ENCODE measurements around the gene RAB24. TPM values are rescaled to one million over a fixed set of nuclear protein-coding genes. Genes with fewer than 3 reads are reported as not detected.

RAB24 gene
- 20.0 to 40.1 TPM (median 22.4 TPM) in 3 replicates for polyA plus RNA-seq
- polyA plus RNA-seq (2011; ENCODE audit: low read depth): 20.6 TPM
- 10.6 and 16.5 TPM in 2 replicates for polyA plus RNA-seq (2011; cell fraction: cytosol; rRNA removed)
- polyA plus RNA-seq (2011; cell fraction: nucleus; rRNA removed): 68.5 and 68.8 TPM in 2 replicates
- 15.0 and 31.1 TPM in 2 replicates for polyA plus RNA-seq (2012; ENCODE audit: low replicate concordance)
- 2.8 to 7.8 TPM (median 5.0 TPM) in 3 replicates for polyA minus RNA-seq
- 8.8 TPM for polyA minus RNA-seq (2011; cell fraction: cytosol; rRNA and poly(A)+ RNA removed)
- polyA minus RNA-seq (2011; cell fraction: nucleus; rRNA and poly(A)+ RNA removed): 8.5 and 11.3 TPM in 2 replicates

DNA sequence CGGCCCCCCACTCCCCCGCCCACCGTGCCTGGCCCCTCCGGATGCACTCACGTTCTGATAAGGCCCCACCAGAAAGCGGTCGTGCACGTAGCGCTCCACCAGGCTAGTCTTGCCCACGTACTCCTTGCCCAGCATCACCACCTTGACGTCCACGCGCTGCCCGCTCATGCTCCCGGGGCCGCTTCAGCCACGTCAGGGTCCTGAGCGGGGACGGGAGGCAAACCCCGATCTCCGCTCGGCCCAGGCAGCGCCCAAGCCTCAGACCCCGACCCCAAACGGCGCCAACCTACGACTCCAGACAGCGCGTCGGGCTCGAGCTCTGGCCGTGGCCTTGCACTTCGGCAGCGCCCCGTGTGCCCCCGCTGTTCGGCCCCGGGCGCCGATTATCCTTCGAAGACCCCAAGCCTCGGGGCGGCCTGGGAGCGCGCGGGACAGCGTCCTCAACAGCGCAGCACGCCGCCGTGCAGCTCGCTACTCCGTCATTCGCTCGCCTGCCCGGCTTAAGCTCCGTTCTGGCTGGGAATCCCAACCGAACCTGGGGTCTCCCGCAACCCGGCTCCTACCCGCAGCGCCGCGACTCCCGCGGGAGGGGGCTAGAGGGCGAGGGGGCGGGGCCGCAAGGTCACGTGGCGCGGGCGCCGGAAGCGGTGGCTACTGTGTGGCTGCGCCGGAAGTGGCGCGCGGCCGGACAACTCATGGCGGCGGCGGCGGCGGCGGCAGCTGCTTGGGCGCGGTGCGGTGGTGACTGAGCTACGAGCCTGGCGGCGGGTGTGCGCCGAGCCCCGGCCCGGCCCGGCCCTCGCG lies at the start of gene RAB24, which contains the start of gene PRELID1:
RAB24 (minus strand) TSS at position 599 of the 804 bp plus-strand sequence; CDS start at position 168, 431 bp downstream.
PRELID1 (plus strand) TSS at position 679 of the 804 bp plus-strand sequence. CDS start 187 bp downstream, outside the sequence.
- DNase-seq (ENCODE audit: low read depth, low spot score) (no peak), FAIRE-seq (no peak)
- no peaks in the 10 kb centered on the region for H3K27me3 ChIP-seq (ENCODE audit: control insufficient read depth, extremely low read depth, insufficient read depth, low read length)
- peaks cover 10% of the 10 kb centered on the region for H3K9me1 ChIP-seq (ENCODE audit: control insufficient read depth, extremely low read depth, insufficient read depth, low read length)
- dilution Hi-C loops (cut with MboI; ENCODE audit: extremely low pct_ligation_motif_present, low sequenced_read_pairs): no loop called here
- H3K4me1 ChIP-seq (ENCODE audit: control insufficient read depth, extremely low read depth, insufficient read depth, low read length): peaks cover 48% of the 10 kb centered on the region
- peaks cover 10% of the 10 kb centered on the region for H4K20me1 ChIP-seq (ENCODE audit: control insufficient read depth, extremely low read depth, insufficient read depth, low read length)
- no peaks in the 10 kb centered on the region for H3K9me3 ChIP-seq (ENCODE audit: control insufficient read depth, low read depth, low read length)
- H3K36me3 ChIP-seq (ENCODE audit: control insufficient read depth in 2 of 2, extremely low read depth in 1 of 2, insufficient read depth in 2 of 2, low read length in 2 of 2): peaks cover 5 to 27% of the 10 kb centered on the region in 2 experiments
- TF ChIP-seq, protein P1, sequence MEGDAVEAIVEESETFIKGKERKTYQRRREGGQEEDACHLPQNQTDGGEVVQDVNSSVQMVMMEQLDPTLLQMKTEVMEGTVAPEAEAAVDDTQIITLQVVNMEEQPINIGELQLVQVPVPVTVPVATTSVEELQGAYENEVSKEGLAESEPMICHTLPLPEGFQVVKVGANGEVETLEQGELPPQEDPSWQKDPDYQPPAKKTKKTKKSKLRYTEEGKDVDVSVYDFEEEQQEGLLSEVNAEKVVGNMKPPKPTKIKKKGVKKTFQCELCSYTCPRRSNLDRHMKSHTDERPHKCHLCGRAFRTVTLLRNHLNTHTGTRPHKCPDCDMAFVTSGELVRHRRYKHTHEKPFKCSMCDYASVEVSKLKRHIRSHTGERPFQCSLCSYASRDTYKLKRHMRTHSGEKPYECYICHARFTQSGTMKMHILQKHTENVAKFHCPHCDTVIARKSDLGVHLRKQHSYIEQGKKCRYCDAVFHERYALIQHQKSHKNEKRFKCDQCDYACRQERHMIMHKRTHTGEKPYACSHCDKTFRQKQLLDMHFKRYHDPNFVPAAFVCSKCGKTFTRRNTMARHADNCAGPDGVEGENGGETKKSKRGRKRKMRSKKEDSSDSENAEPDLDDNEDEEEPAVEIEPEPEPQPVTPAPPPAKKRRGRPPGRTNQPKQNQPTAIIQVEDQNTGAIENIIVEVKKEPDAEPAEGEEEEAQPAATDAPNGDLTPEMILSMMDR (optimal IDR thresholded peaks at IDR 0.05 in 1 of 3, IDR thresholded peaks at IDR 0.05 in 1 of 3, conservative IDR thresholded peaks at IDR 0.05 in 1 of 3; ENCODE audit: extremely low read depth in 1 of 3, insufficient read depth in 2 of 3, low read length in 3 of 3): peak; percentile 13 to 50 (median 45)
- TF ChIP-seq EZH2 (IDR thresholded peaks at IDR 0.05; ENCODE audit: low read length): no peak
- peak within 1 kb of the TSS; percentile 84 to 87 (median 85) for H3K4me3 ChIP-seq (ENCODE audit: control insufficient read depth in 2 of 3, extremely low read depth in 1 of 3, insufficient read depth in 2 of 3, low read depth in 1 of 3, low read length in 3 of 3)
- H3K27ac ChIP-seq (ENCODE audit: control insufficient read depth, insufficient read depth, low read length): peak within 1 kb of the TSS; percentile 86
- peak within 1 kb of the TSS; percentile 98 for H3K9ac ChIP-seq (ENCODE audit: control insufficient read depth, extremely low read depth, insufficient read depth, low read length)
- H2AFZ ChIP-seq (ENCODE audit: control insufficient read depth, low read length): peak within 1 kb of the TSS; percentile 64
- peak within 1 kb of the TSS; percentile 79 for H3K4me2 ChIP-seq (ENCODE audit: control insufficient read depth, extremely low read depth, insufficient read depth, low read depth, low read length)
- H3K79me2 ChIP-seq (ENCODE audit: control insufficient read depth, insufficient read depth, low read length): peaks cover 21% of the 10 kb centered on the region

DNA sequence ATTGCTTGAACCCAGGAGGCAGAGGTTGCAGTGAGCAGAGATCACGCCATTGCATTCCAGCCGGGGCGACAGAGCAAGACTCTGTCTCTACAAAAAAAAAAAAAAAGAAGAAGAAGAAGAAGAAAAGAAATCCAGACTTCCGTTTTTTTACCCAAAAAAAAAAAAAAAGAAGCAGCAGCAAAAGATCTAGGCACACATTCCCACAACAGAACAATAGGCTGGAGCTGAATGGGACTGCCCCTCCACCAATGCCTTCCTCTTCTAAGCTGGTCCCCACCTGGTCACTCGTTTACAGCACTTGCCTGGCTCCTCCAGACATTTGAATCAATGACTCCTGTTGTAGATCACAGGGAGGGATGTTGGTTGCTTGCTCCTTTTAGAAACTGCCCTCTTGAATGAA lies 49.6 kb upstream of the RAB24 start:
- no peak for TF ChIP-seq EZH2 (IDR thresholded peaks at IDR 0.05; ENCODE audit: low read length)
- TF ChIP-seq, protein P1 (optimal IDR thresholded peaks at IDR 0.05 in 1 of 3, IDR thresholded peaks at IDR 0.05 in 1 of 3, conservative IDR thresholded peaks at IDR 0.05 in 1 of 3; ENCODE audit: extremely low read depth in 1 of 3, insufficient read depth in 2 of 3, low read length in 3 of 3): no peak
- no peak for DNase-seq (ENCODE audit: low read depth, low spot score)
- Histone ChIP-seq H2AFZ (ENCODE audit: control insufficient read depth, low read length) (no peak overlapping the region), H3K27ac (ENCODE audit: control insufficient read depth, insufficient read depth, low read length) (no peak overlapping the region), H3K4me1 (ENCODE audit: control insufficient read depth, extremely low read depth, insufficient read depth, low read length) (peaks cover 38% of the 10 kb centered on the region), H3K36me3 (ENCODE audit: control insufficient read depth in 2 of 2, extremely low read depth in 1 of 2, insufficient read depth in 2 of 2, low read length in 2 of 2) (peaks cover 4 to 14% of the 10 kb centered on the region in 2 experiments), H3K79me2 (ENCODE audit: control insufficient read depth, insufficient read depth, low read length) (peaks cover 32% of the 10 kb centered on the region), H3K4me2 (ENCODE audit: control insufficient read depth, extremely low read depth, insufficient read depth, low read depth, low read length) (no peak overlapping the region), H3K4me3 (ENCODE audit: control insufficient read depth in 2 of 3, extremely low read depth in 1 of 3, insufficient read depth in 2 of 3, low read depth in 1 of 3, low read length in 3 of 3) (no peak overlapping the region), H4K20me1 (ENCODE audit: control insufficient read depth, extremely low read depth, insufficient read depth, low read length) (peaks cover 4% of the 10 kb centered on the region), H3K9ac (ENCODE audit: control insufficient read depth, extremely low read depth, insufficient read depth, low read length) (no peak overlapping the region), H3K27me3 (ENCODE audit: control insufficient read depth, extremely low read depth, insufficient read depth, low read length) (no peaks in the 10 kb centered on the region), H3K9me3 (ENCODE audit: control insufficient read depth, low read depth, low read length) (no peaks in the 10 kb centered on the region), H3K9me1 (ENCODE audit: control insufficient read depth, extremely low read depth, insufficient read depth, low read length) (no peaks in the 10 kb centered on the region)
- dilution Hi-C loops (cut with MboI; ENCODE audit: extremely low pct_ligation_motif_present, low sequenced_read_pairs): no loop called here
- FAIRE-seq: no peak
